HFF-Myc (cell line): ENCODE results near the gene PALLD.

Experiments used
- DNase-seq: peaks from one replicate; pipeline ENCODE4 v3.0.0-alpha.2; 2011; ENCODE audit warnings: low read depth; ENCODE audit errors: extremely low read depth
- H3K4me3 ChIP-seq: replicated peaks from 2 replicates; pipeline ENCODE4 v1.5.1; 2011; ENCODE audit warnings: low read depth, mild to moderate bottlenecking, control low read depth, low read length
- CTCF ChIP-seq: IDR thresholded peaks from 2 replicates; pipeline ENCODE4 v1.5.1; 2012; ENCODE audit warnings: mild to moderate bottlenecking, low read depth, low read length, control low read depth; ENCODE audit errors: missing control alignments

PALLD gene

DNA sequence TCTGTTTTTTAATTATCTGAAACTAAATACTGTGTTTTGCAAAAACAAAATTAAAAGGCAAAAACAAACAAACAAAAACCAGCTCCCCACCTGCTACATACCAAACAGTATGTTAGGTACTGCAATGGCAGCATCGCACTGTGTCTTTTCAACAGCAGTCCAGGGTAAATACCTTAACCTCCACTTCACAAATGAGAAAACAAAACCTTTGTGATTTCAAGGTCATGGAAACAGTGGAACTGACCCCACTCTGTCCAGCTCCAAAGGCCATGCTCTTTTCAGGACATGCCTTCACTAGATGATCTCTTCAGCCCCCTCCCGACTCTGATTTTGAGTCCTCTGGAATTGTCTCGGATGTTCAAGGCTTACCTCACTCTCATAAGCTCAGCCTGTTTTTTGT, 329.8 kb downstream of the PALLD start:
- no peak overlapping the region for H3K4me3 ChIP-seq
- no peak for DNase-seq
- no peak for TF ChIP-seq CTCF

GRCh38 chr4:168830777-168831512, 334.1 kb downstream of the PALLD start:
- DNase-seq, result no peak
- H3K4me3 ChIP-seq, result peak overlapping the region; percentile 89
- no peak for TF ChIP-seq CTCF

- no peak for DNase-seq
- TF ChIP-seq CTCF, result no peak
- H3K4me3 ChIP-seq, result peak overlapping the region; percentile 89
These were observed 334.7 kb downstream of the PALLD start for GRCh38 chr4:168831585-168831918.

DNA sequence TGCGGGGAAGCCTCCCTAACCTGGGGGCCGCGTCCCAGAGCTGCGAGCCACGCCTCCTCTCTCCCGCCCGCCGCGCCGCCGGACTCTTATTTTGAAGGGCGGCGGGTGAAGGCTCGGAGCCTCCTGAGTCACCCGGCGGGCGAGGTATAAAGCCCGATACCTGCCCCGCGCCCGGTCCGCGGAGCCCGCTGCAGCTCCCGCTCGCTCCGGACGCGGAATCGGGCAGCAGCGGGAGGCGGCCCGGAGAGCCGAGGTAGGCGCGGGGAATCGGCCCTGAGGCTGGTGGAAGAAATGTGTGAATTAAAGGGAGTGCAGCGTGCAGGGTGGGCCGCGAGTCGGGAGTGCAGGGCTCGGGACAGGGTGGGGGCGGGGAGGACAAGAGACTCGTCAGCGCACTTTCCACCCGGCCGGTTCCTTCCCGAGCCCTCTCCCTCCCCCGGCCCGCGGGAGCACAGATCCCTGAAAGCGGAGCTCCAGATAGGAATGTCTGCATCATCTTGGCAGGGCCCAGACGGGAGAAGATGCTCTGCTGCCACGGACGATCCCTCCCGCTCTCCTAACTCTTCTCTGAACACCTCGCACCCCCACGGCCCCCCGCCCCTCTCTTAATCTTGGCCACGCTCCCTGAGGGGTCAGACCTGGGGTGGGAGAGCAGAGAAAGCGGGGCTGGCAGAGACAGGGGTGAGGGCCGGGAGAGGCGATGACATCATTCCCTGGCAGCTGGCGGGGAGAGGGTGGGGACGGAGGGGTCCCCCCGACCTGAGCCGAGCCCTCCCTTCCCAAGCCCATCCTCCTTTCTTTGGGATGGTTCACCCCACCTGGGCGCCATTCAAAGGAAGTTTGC, 335.3 kb downstream of the PALLD start:
- DNase-seq, result no peak
- no peak for TF ChIP-seq CTCF
- H3K4me3 ChIP-seq, result peak overlapping the region; percentile 89

GRCh38 chr4:168832763-168833575, 336.1 kb downstream of the PALLD start:
- peak overlapping the region; percentile 89 for H3K4me3 ChIP-seq
- peak; percentile 40 for TF ChIP-seq CTCF
- no peak for DNase-seq

DNA sequence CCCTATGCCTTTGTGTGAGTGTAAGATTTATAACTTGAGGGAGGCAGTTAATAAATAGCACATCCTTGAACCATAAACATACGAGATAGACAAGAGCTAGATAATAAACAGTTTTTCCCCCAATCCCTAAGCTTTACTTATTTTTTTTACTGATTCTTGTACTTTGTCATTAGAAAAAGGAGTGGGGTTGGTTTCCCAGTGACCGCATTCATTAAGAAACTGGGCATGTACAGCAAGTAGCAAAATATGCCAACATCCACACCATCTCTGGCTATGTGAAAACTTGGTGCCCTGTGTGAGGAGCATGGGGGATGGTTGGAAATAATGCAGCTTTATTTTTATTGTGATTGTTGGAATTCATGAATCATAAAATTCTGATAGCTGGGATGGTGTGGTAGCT, 337.0 kb downstream of the PALLD start:
- no peak for TF ChIP-seq CTCF
- H3K4me3 ChIP-seq, result peak overlapping the region; percentile 89
- no peak for DNase-seq
